ENCODE measurements around the gene HTT. TPM values are rescaled to one million over a fixed set of nuclear protein-coding genes. Genes with fewer than 3 reads are reported as not detected.

HTT gene
- total and polyA plus RNA-seq, 10 of the 15 experiments (the other 5 are each of a cell fraction or from before 2014, with no cell fraction given), result 3.3 to 113 (median 43.3) TPM

DNA sequence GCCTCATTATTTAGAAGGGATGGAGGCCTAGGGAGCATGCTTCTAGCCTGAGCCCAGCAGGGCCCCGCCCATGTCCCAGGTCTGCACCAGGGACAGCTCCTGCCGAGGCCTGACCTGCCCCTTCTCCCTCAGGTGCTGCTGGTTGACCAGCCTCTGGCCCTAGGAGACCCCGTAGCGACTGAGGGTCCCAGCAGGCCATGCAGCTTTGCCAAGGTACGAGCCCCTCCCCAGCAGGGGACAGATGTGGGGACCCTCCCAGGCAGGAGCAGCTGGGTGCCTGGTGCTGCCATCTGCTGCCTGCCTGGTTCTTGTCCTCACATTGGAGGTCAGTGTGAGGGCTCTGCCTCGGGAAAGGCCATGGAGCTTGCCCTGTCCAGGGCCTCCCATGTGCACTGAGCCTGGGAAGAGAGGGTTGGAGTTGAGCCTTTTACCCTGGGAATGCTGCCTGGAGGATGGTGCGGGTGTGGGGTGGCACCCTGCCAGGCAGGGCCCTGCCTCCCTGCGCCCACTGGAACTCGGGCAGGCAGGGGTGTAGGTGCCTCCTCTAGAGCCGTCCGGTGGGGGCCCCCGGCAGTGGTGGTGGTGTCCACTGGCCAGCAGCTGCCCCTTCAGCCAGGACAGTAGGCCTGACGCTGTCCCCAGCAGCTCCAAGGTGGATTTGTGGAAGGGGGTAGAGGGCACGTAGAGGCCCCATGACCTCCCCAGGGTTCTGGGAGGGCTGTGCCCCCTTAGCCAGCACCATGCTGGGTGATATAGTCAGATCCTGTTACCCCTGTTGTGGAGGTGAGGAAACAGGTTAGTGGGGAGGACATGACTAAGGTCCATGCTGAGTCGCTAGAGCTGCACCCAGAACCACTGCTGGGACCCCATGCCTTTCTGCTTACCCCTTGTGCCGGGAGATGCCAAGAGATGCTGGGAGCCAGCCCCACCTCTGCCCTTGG, 172.2 kb downstream of the HTT start:
- intact Hi-C loops (cut with micrococcal nuclease; ENCODE audit: unreplicated experiment), result no loop called here
- SMC1A ChIA-PET (ENCODE audit: uncharacterized antibody, unreplicated experiment), result interaction anchor here (0.7 kb wide), 1 partner anchor 101 kb away, joined by 3 read pairs; no protein-coding TSS in a partner anchor

More for the DNA sequence above, 172.2 kb downstream of the HTT start:
- H3K36me3 ChIP-seq (ENCODE audit: control insufficient read depth in 2 of 2, insufficient read depth in 2 of 2, low read length in 1 of 2), result peaks cover 0 to 3% of the 10 kb centered on the region in 2 experiments; a peak in 2 of 4 replicates
- RAD21 ChIA-PET (ENCODE audit: unreplicated experiment), result interaction anchor here (0.5 kb wide), 1 partner anchor 45 kb away, joined by 3 read pairs; no protein-coding TSS in a partner anchor
- no peaks in the 10 kb centered on the region for H3K79me2 ChIP-seq (ENCODE audit: control insufficient read depth, insufficient read depth, low read length)
- no TSS peak for BruUV-seq (replicated peaks)
- ATAC-seq (peak; percentile 15; the same call in 2 of the 3 replicates), FAIRE-seq (no peak), DNase-seq (ENCODE audit: low read depth, low spot score) (no peak)
- H3K27me3 ChIP-seq (replicated peaks in 1 of 2; ENCODE audit: control insufficient read depth in 2 of 2, insufficient read depth in 2 of 2, low read length in 1 of 2), result no peaks in the 10 kb centered on the region
- H3K9me3 ChIP-seq (replicated peaks; ENCODE audit: control insufficient read depth, insufficient read depth, low read length), result no peaks in the 10 kb centered on the region
- H3K4me3 ChIP-seq, result no peak overlapping the region
- CTCF ChIA-PET, result no interaction called here
- no peak overlapping the region for H2AFZ ChIP-seq (ENCODE audit: control insufficient read depth, low read depth, low read length)
- H3K4me2 ChIP-seq (ENCODE audit: control insufficient read depth, insufficient read depth), result no peak overlapping the region
- no peaks in the 10 kb centered on the region for H3K4me1 ChIP-seq (ENCODE audit: control insufficient read depth, insufficient read depth, low read length)
- no peak overlapping the region for H3K9ac ChIP-seq (ENCODE audit: control insufficient read depth, insufficient read depth, low read length)
- H4K20me1 ChIP-seq (ENCODE audit: control insufficient read depth, insufficient read depth), result no peaks in the 10 kb centered on the region
- WGBS (ENCODE audit: insufficient coverage, insufficient replicate concordance, low lambda C conversion rate, missing lambda C conversion rate), result 63% methylated on average over 16 of the region's 16 CpGs
- in situ Hi-C loops (cut with MboI), result no loop called here
- POLR2A ChIA-PET, result no interaction called here
- H3K27ac ChIP-seq (ENCODE audit: control insufficient read depth, insufficient read depth), result no peak overlapping the region
- TF ChIP-seq, protein P1, sequence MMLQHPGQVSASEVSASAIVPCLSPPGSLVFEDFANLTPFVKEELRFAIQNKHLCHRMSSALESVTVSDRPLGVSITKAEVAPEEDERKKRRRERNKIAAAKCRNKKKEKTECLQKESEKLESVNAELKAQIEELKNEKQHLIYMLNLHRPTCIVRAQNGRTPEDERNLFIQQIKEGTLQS (IDR thresholded peaks at IDR 0.05; ENCODE audit: borderline replicate concordance, extremely low read depth, low read depth, low read length), result no peak
- TF ChIP-seq NFXL1 (IDR thresholded peaks at IDR 0.05; ENCODE audit: borderline replicate concordance) (no peak), STAT3 (IDR thresholded peaks at IDR 0.05; ENCODE audit: low read depth, low read length) (no peak), NFIC (IDR thresholded peaks at IDR 0.05; ENCODE audit: low read depth, low read length) (no peak)
- TF ChIP-seq, protein P2, sequence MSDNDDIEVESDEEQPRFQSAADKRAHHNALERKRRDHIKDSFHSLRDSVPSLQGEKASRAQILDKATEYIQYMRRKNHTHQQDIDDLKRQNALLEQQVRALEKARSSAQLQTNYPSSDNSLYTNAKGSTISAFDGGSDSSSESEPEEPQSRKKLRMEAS (IDR thresholded peaks at IDR 0.05; ENCODE audit: low read depth, low read length), result no peak
- TF ChIP-seq, protein P3, sequence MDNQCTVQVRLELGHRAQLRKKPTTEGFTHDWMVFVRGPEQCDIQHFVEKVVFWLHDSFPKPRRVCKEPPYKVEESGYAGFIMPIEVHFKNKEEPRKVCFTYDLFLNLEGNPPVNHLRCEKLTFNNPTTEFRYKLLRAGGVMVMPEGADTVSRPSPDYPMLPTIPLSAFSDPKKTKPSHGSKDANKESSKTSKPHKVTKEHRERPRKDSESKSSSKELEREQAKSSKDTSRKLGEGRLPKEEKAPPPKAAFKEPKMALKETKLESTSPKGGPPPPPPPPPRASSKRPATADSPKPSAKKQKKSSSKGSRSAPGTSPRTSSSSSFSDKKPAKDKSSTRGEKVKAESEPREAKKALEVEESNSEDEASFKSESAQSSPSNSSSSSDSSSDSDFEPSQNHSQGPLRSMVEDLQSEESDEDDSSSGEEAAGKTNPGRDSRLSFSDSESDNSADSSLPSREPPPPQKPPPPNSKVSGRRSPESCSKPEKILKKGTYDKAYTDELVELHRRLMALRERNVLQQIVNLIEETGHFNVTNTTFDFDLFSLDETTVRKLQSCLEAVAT (IDR thresholded peaks at IDR 0.05), result no peak

Measured in GM12878 (cell line).